Spinal cord (tissue), 10 donors: Measurements from ENCODE around the gene TMEM61. TPM values are rescaled to one million over a fixed set of nuclear protein-coding genes. Genes with fewer than 3 reads are reported as not detected.

Source experiments
- DNase-seq, 6 donors: peaks; one replicate each; pipeline versions ENCODE4 v3.0.0 to v3.0.0-alpha.2; 2013 to 2015; ENCODE audit warnings: low spot score in 6 of 6, low read depth in 4 of 6
- H3K27ac ChIP-seq: one replicate; pipeline ENCODE4 v1.5.1; 2013; ENCODE audit warnings: low read depth, low read length, control low read depth
- H3K27me3 ChIP-seq: one replicate; pipeline ENCODE4 v1.6.1; 2013; ENCODE audit warnings: low read length; ENCODE audit not compliant: control insufficient read depth, insufficient read depth
- H3K36me3 ChIP-seq: one replicate; pipeline ENCODE4 v1.6.1; 2013; ENCODE audit warnings: low read length; ENCODE audit not compliant: control insufficient read depth, insufficient read depth
- H3K4me1 ChIP-seq: one replicate; pipeline ENCODE4 v1.6.1; 2013; ENCODE audit warnings: low read length; ENCODE audit not compliant: control insufficient read depth, insufficient read depth
- H3K4me3 ChIP-seq: one replicate; pipeline ENCODE4 v1.5.1; 2013; ENCODE audit warnings: low read depth, low read length, control low read depth
- H3K9me3 ChIP-seq: one replicate; pipeline ENCODE4 v1.6.1; 2013; ENCODE audit warnings: low read length; ENCODE audit not compliant: control insufficient read depth, insufficient read depth
- WGBS: methylation state at CpG from one replicate; pipeline ENCODE4 v1.1.5; 2013; ENCODE audit warnings: missing lambda C conversion rate; ENCODE audit not compliant: insufficient coverage; 5-methylcytosine and 5-hydroxymethylcytosine counted together
- polyA plus RNA-seq, 2 donors: library from polyadenylated mRNA; unstranded; fragments of 120-200 nt; gene quantifications; one replicate each; pipeline ENCODE4 v1.2.1, GENCODE V29; 2013; ENCODE audit not compliant: insufficient read length in 2 of 2
- total RNA-seq, 2 donors: library from RNA; depleted of rRNA in 1 of 2; stranded (reverse); fragments of 120-200 nt in 1 of 2; fragments of >200 nt in 1 of 2; gene quantifications; one replicate each; pipeline versions ENCODE4 v1.2.3 to v1.2.4, GENCODE V29; 2013 to 2014
- donor health status: healthy.

TMEM61 gene
- total and polyA plus RNA-seq, 4 donors, result 0.39 to 1.3 (median 0.88) TPM

GRCh38 chr1:54996869-54997710, 16.7 kb downstream of the TMEM61 start:
- no peak for DNase-seq
- Histone ChIP-seq H3K27ac (no peak overlapping the region), H3K9me3 (no peaks in the 10 kb centered on the region), H3K4me1 (peaks cover 11% of the 10 kb centered on the region), H3K4me3 (no peak overlapping the region), H3K27me3 (peaks cover 52% of the 10 kb centered on the region), H3K36me3 (no peaks in the 10 kb centered on the region)
- 6% methylated on average over 37 of the region's 46 CpGs for WGBS

GRCh38 chr1:54997711-54997986, 17.2 kb downstream of the TMEM61 start:
- Histone ChIP-seq H3K27ac (no peak overlapping the region), H3K9me3 (no peaks in the 10 kb centered on the region), H3K36me3 (no peaks in the 10 kb centered on the region), H3K4me3 (no peak overlapping the region), H3K4me1 (peaks cover 11% of the 10 kb centered on the region), H3K27me3 (peaks cover 52% of the 10 kb centered on the region)
- no peak for DNase-seq
- 56% methylated on average over 5 of the region's 6 CpGs for WGBS

- Histone ChIP-seq H3K36me3 (no peaks in the 10 kb centered on the region), H3K4me1 (peaks cover 11% of the 10 kb centered on the region), H3K9me3 (no peaks in the 10 kb centered on the region), H3K27me3 (peaks cover 52% of the 10 kb centered on the region), H3K27ac (no peak overlapping the region), H3K4me3 (no peak overlapping the region)
- WGBS, result 100% methylated on average over 5 of the region's 6 CpGs
- DNase-seq, result no peak
Observed at GRCh38 chr1:54998100-54998499, 17.7 kb downstream of the TMEM61 start.

GRCh38 chr1:54998677-54999076, 18.2 kb downstream of the TMEM61 start, which contains the start of gene BSND:
Gene BSND, plus strand, starts transcription at chr1:54998933. Its CDS starts 254 bp downstream, at chr1:54999187.
- no peak for DNase-seq
- Histone ChIP-seq H3K4me3 (no peak within 1 kb of the TSS), H3K27me3 (peaks cover 52% of the 10 kb centered on the region)

GRCh38 chr1:55000110-55001085, 20.0 kb downstream of the TMEM61 start:
- no peak for DNase-seq
- 78% methylated on average over 3 of the region's 8 CpGs for WGBS
- Histone ChIP-seq H3K4me3 (no peak overlapping the region), H3K9me3 (no peaks in the 10 kb centered on the region), H3K4me1 (peaks cover 11% of the 10 kb centered on the region), H3K27ac (no peak overlapping the region), H3K27me3 (peaks cover 42% of the 10 kb centered on the region), H3K36me3 (no peaks in the 10 kb centered on the region)

More at GRCh38 chr1:54998677-54999076, 18.2 kb downstream of the TMEM61 start, which contains the start of gene BSND:
- no peak within 1 kb of the TSS for H3K27ac ChIP-seq
- 93% methylated on average over 4 of the region's 7 CpGs for WGBS
- H3K36me3 ChIP-seq, result no peaks in the 10 kb centered on the region
- H3K9me3 ChIP-seq, result no peaks in the 10 kb centered on the region
- H3K4me1 ChIP-seq, result peaks cover 11% of the 10 kb centered on the region

GRCh38 chr1:55001311-55001710, 20.9 kb downstream of the TMEM61 start:
- 100% methylated on average over 1 of the region's 4 CpGs for WGBS
- peaks cover 32% of the 10 kb centered on the region for H3K27me3 ChIP-seq

GRCh38 chr1:55002686-55003085, 22.3 kb downstream of the TMEM61 start:
- no peaks in the 10 kb centered on the region for H3K4me1 ChIP-seq

More at GRCh38 chr1:55001311-55001710, 20.9 kb downstream of the TMEM61 start:
- Histone ChIP-seq H3K4me1 (peaks cover 9% of the 10 kb centered on the region), H3K4me3 (no peak overlapping the region), H3K36me3 (no peaks in the 10 kb centered on the region), H3K9me3 (no peaks in the 10 kb centered on the region), H3K27ac (no peak overlapping the region)
- no peak for DNase-seq

GRCh38 chr1:55005351-55006140, 25.1 kb downstream of the TMEM61 start:
- 79% methylated on average over 6 of the region's 10 CpGs for WGBS
- Histone ChIP-seq H3K4me3 (no peak overlapping the region), H3K4me1 (no peaks in the 10 kb centered on the region), H3K27me3 (peaks cover 2% of the 10 kb centered on the region), H3K9me3 (peaks cover 1% of the 10 kb centered on the region), H3K36me3 (no peaks in the 10 kb centered on the region), H3K27ac (no peak overlapping the region)
- DNase-seq, result no peak

More at GRCh38 chr1:55002686-55003085, 22.3 kb downstream of the TMEM61 start:
- Histone ChIP-seq H3K36me3 (no peaks in the 10 kb centered on the region), H3K27ac (no peak overlapping the region), H3K4me3 (no peak overlapping the region), H3K9me3 (no peaks in the 10 kb centered on the region), H3K27me3 (peaks cover 19% of the 10 kb centered on the region)
- DNase-seq, result no peak
- 83% methylated on average over 2 of the region's 2 CpGs for WGBS

- Histone ChIP-seq H3K27ac (no peak overlapping the region), H3K36me3 (no peaks in the 10 kb centered on the region), H3K9me3 (peaks cover 1% of the 10 kb centered on the region), H3K27me3 (no peaks in the 10 kb centered on the region), H3K4me3 (no peak overlapping the region), H3K4me1 (no peaks in the 10 kb centered on the region)
- 84% methylated on average over 9 of the region's 12 CpGs for WGBS
- no peak for DNase-seq
Observed at GRCh38 chr1:55006931-55007330, 26.5 kb downstream of the TMEM61 start.
